GM19438 (cell line): ENCODE results near the gene C14orf93.

ENCODE experiments used
- ATAC-seq: cut with Tn5 transposase; IDR thresholded peaks from one replicate; pipeline ENCODE4 v1.9.1; 2021; ENCODE audit warnings: low read depth; ENCODE audit not compliant: unreplicated experiment

C14orf93 gene

DNA sequence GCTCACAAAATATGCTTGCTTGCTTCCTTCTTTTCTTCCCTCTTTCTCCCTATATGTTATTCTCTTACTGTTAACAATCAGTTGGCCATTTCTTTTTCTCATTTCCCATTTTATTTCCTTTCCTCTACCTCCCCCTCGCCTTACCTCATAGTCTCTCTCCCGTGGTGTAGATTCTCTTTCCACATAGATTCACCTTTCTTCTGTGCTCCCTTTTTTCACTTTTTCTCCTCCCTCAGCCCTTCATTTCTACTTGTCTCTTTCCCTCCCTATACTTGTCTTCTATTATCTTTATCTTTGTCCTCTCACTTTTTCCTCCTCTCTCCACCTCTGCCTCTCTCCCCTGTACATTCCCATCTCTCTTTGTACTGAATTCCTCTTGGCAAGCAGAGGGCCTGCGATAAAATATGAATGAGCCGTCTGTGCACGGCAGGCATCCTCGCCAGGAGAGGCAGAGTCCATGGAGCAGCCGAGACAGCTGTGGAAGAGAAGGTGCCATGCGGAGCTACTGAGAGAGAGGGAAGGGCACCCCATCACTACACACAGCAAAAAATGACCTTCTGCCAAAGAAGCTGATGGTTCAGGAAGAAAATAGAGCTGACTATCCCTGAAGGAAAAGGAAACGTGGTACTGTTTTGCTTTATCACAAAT, 12.1 kb downstream of the C14orf93 start:
- ATAC-seq = no peak

DNA sequence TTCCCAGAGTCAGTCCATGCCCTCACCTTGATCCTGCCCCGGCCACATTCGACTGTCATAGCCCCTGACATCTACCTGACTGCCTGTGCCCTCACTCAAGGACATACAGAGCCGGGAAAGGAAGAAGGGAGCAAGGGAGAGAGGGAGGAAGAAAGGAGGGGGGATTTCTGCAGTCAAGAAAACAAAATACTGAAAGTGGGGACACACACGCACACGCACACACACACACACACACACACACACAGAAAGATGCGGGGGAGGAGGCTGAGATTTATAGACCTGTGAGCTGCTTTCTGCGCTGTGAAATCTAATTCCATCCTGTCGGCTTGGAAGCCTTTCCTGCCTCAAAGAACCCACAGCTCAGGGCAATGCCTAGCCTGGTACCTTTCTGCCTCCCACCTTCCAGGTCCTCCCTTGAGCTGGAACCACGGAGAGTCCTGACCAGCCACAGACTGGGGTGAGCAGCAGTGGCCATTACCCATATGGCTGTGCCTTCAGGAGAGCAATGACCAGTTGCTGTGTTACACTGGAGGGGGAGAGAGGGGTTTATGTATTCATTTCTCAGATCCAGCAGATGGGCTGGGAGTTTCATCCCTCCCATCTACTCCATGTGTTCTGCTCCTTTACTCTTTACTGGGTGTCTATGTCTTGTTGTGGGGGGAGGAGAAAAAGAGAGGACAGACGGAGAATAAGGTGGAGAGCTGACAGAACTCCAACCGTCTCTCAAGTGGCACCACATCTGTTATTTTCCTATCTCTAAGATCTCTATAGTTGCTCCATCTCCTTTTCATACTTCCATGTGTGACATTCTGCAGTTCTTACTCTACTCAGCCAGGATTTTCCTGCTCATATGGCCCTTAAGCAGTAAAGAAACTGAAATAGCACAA, 12.9 kb downstream of the C14orf93 start:
- no peak for ATAC-seq

DNA sequence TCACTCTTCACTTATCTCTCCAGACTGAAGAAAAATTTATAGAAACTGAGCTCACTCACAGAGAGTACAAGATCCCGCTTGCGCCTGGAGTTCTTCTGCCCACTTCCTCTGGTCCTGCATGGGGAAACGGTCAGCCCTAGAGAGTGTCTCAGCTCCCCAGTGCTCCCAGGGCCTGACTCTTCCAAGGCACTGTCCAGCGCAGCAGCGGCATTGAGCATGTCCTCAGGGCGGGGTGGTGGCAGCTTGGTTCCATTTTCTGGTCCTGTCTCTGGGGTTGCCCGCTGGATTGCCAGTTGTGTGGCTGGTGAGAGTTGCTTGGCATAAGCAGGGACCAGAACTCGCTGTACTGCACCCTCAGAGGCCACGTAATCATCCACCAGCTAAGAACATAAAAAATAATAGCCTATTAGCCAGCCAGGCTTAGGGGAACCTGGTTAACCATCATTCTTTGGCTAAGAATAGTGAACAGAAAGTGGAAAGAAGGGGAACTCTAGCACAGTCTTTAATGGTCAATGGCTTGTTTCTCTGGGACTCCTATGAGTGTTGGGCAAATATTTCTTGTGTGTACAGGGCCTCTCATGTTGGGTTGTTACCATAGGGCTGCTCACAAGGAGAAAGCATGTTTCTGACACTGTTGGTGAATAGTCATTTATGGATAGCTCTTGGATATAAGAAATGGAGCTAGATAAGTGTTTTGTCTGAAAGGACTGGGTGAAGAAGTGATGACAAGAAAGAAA, 13.9 kb downstream of the C14orf93 start:
- ATAC-seq = no peak

DNA sequence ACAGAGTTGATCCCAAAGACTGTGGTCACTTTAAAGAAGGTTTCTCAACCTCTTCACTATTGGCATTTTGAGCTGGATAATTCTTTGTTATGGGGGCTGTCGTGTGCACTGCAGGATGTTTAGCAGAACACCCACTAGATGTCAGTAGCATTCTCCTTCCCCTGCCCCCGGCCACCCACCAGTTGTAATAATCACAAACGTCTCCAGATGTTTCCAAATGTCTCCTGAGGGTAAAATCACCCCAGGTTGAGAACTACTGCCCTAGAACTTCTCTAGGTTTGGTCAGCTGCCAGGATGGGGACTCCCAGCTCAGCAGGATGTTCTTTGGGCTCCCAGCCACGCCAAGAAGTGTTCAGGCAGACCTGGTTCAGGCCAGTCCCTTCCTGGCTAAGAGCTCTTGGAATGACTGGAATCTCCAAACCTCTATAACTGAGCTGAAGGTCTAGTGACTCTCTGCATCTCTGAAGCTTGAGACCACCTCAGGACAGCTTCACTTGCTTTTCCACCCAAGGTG, 15.1 kb downstream of the C14orf93 start:
- ATAC-seq = no peak

DNA sequence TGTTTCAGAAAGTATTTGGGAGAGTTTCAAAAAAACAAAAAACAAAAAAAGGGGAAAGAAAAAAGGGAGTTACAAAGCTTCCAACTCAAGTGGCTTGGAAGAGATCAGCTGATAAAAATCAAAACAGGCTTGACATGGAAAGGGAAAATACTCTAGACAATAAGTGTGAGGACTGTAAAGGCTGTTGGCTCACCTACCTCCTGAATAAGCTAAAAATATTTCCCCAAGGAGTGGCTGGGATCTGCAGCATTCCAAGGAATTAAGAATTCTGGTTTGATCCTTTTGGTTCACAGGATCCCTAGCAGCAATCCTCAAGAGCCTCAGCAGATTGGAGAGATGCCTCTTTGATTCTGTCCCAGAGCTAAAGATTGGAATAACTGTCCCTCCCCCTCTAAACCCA, 16.4 kb downstream of the C14orf93 start:
- no peak for ATAC-seq

DNA sequence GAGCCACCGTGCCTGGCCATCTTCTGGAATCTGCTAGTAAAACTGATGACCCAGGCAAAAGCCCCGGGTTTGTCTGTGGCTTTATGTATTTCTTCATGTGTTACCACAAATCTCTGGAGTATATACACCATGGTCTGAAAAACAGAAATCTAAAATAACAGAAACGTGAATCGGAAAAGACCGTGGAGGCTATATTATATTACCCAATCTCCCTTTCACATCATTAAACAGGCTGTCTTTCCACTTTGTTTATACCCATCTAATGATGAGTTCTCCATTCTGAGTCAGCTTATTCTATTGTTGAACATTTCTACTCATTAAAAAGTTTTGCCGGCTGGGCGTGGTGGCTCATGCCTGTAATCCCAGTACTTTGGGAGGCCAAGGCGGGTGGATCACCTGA, 18.1 kb downstream of the C14orf93 start:
- ATAC-seq = no peak

DNA sequence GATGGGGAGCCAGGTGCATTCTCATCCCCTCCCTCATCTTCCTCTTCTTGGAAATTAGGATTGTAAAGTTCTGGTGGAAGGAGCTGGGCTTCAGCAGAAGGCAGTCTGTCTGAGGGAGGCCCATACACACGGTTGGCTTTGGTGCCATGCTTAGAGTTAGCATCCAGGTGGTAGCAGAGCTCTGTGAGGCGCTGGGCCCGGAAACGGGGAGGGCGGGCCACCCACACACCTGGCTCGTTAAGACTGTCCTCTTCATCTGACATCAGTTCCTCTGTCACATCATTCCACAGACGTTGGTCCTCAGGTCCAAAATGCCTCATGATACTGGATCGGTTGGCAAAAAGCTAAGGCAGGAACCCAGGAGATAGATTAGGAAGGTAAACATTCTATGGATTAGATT, 22.7 kb downstream of the C14orf93 start:
- ATAC-seq = no peak

DNA sequence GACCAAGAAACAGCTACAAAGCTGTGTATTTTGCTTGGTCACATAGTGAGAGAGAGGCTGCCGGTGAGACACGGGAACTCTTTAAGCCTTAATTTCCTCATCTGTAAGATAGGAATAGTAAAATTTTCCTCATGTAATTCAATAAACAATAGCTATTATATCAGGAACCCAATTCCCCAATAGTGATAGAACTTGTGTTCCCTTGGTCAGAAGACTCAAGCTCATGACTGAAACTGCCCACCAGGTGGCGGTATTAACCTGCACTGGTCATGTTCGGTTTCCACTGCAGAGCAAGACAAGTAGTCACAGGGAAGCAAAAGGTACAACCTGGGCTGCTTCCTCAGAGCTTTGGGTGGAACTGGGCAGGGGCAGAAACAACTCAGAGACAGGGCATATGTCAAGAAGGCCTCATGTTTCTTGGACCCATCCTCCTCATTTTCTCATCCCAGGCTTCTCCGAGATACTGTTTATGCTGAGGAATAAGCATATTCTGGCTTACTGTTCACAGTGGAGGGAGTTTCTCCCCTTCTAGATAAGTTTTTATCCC, 23.4 kb downstream of the C14orf93 start:
- ATAC-seq = no peak

DNA sequence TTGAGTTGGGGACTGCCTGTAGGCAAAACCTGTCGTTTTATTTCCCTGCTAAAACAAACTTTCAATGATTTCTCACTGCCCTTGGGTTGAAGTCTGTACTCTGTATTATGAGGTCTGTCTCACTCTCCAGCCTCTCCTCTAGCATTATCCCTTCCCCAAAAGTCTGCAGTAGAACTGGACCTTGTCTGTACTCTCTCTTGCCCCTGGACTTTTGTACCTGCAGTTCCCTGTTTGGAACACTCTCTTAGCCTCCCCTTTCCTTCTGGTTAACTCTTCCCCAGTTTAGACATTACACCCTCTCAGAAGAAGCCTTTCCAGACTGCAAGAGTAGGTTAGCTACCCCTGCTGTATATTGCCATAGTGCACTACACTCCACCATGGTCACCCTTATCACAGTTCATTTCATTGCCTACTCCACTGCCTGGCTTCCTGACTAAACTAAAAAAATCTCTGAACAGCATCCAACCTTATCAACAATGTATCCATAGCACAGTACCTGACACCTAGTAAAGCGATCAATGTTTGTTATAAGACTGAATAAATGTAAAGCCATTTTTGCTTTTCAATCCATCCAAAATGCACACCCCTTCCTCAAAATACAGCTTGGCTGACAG, 23.9 kb downstream of the C14orf93 start:
- ATAC-seq = no peak

DNA sequence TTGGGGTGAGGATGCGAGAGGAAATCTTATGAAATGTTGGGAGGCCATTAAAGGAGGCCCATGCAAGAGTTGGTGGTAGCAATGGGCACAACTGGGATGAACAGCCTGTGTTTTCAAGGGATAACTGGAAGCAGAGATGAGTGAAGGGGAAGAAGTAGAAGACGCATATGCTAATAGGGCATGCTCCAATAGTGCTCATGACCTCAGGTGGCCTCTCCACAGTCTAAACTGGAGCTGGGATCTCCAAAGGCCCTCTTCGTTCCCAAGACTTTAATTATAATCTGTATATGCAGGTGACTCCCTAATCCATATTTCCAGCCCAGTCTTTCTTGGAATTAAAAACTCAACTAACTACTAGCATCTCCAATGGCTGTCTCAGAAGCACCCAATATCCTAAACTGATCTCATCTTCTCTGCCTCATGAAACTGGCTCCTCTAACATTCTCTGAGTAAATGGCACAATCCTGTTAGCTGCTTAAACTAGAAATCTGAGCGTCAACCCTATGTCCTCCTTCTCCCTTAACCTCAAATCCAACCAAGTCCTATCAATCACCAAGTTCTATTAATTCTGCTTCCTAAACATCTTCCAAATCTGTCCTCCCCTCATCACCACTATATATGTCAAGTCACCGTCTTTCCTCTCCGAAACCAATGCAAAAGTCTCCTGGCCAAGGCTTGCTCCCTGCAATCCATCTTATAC, 24.8 kb downstream of the C14orf93 start:
- ATAC-seq = no peak

DNA sequence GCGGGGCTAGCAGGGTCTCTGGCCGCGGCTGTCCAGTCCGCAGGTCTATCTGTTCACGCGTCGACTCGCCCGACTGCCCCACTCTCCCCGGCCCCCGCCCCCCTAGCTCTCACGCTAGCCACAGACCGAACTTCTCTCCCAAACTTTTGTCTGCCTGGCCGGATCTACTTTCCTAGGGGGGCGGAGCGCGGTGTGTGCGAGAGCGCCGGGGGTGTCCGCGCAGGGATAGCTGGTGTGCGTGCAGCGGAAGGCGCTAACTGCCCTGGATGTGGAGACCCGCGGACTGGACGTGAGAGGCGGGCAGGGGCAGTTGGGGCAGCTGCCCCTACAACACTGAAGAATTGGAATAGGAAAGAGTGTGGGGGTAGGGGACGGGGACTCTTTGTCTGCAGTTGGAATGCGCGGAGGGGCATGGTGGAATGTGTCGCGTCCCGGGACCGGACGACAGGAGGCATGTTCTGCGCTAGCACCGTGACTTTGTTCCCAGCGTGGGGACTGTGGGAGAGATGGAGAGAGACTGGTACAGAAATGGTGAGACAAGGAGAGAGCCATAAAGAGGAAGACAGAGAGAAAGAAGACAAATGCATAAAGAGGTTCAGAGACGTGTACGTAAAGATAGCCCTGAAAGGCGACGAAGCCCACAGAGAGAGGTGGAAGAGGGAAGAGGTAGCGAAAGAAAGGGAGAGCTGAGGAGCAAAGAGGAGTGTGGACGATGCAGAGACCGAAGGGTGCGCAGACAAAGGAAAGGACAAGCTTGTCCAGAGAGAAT, 27.3 kb downstream of the C14orf93 start, which contains the start of gene AJUBA:
TSS of gene AJUBA (minus strand) at position 75 of the 769 bp plus-strand sequence. CDS start 285 bp downstream, outside the sequence.
- peak; percentile 52 for ATAC-seq

DNA sequence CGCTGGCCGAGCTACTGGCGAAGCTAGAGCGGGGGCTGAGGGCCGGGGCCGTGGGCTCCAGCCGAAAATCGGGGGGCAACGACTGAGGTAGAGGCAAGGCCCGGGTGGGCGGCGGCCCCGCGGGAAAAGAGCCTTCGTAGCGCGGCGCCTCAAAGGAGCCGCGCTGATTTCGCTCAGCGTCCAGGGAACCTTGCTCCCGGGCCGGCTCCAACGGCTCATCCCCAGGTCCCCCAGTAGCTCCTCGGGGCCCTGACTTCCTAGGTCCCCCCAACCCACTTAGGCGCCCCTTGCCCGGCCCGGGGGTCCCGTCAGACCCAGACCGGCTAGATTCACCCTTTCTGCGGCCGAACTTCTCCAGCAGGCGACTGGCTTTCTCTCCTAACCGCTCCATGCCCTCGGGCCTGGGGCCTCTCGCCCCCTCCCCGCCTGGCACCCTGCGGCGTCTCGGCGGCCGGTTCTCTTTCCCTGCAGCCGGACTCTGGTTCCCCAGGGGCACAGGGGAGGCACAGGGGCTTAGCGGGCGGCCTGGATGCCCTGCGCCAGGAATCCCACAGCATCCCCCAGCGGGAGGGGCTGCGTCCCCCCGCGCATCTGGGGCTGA, 28.0 kb downstream of the C14orf93 start:
- ATAC-seq = no peak

DNA sequence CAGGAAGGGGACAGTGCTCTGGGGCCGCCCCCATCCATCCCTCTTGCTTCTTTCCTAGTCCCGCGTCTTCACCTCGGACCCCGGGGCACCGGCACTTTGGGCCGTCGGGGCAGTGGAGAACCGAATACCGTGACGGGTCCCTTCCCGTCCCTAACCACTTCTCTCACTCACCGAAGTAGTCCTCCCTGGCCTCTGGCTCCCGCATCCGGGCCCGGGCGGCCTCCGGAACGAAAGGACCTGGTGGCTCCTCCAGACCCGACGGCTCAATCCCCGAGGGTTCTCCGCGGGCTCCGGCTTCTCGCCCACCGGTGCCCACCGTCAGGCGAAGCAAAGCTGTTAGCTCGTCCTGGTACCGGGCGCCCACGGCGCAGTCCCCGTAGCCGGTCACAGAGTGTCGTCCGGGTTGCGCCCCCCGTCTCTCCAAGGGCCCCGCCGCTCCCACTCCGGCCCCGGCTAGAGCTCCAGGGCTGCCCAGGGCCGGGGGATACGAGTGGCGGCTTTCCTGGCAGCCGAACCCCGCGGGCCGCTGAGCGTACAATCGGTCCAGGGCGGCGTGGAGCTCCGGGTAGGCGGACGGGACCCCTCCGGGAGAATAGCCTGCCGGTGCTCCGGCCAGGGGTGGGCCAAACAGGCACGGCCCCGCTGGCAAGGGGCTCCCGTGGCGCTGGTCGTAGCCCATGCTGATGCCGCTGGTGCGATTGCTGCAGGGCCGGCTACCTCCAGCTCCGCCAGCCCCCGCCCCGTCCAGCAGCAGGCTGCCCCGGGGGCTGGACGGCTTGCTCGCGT, 28.7 kb downstream of the C14orf93 start:
- no peak for ATAC-seq

DNA sequence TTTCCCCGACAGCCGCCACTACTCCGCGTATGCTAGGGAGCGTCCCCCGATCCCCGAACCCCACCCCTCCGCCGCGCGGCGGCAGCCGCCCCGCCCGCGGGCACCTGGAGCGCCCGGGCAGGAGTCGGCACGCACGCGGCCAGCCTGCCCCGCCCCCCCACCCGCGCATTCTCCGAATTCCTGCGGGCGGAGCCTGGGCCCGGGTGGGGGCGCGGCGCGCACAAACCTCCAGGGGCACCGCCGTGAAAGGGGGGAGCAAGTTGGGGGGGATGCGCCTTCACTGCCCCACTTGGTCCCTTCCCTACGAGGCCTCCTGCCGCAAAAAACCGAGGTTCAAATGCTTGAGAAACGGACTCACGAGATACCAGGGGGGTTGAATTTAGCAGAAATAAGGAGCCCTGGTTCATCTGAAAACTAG, 29.3 kb downstream of the C14orf93 start:
- ATAC-seq = no peak

DNA sequence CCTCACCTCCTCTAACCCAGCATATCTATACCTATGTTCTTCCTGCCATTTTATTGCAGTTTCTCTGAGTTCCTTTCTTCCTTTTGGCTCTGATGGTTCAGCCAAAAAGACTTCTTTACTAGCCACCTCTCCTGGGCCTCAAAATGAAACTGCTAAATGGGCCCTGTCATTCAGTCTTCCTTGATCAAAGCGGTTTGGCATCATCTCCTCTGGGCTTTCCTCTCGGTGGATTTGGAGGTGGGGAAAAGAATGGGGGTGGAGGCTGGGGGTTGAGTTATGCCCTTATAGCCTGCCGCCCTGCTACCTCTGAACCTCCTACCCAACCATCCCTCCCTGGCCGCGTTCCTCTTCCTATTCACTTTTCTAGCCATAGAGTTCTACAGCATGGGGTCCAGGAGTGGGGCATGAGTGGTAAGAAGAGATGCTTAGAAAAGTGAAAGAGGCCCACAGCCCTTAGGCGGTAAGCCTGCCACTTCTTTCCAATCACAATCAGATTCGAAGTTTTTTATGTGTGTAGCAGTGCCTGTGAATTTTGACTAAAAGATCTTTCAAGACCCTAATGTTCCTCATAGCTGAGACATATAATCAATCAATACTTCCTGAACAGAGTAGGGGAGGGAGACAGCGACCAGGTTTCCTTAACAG, 30.1 kb downstream of the C14orf93 start:
- no peak for ATAC-seq

DNA sequence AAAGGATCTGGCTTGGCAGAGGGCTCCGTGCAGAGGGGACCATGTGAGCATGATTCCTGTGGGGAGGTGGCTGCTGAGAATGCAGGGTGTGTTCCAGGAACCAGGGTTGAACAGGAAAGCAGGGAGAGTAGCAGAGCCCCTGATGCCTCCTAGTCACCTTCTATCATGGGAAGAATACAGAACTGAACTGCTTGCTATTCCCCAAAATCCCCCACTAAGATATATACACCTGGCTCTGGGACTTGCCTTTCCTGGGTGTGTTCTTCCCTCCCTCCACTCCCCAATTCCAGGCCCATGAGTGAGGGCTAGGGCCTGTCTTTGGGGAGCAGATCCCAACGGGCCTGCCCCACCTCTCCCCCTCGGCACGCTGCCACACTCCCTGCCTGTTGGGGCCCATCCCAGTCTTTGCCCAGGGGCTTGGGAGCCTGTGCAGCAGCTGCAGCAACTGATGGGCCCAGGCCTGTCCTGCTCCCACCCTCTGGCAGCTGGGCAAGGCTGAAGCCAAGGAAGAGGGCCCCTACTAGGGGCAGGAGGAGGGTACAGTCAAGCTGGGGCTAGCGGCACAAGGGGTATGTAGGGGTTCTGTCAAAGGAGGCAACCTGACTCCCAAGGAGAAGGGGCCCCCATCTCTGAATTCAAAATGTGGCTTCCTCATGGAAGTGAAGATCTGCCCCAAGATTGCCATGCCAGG, 30.8 kb downstream of the C14orf93 start:
- ATAC-seq = no peak

DNA sequence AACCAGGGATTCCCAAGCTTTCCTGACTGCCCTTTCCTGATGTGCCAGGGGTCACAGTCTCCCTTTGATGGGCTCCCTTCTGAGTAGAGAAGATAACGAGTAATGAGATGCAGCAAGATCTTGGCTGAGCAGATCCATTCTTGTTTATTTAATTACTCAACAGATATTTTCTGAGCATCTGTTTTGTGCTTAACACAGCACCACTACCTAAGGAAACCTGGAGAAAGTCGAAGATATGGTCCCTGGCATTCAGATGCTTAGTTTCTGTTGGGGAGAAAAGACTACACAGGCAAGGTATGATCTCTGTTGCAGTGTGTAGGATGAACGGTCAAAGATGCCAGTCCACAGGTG, 31.5 kb downstream of the C14orf93 start:
- no peak for ATAC-seq
